Measurements from ENCODE around the gene VGLL4. TPM values are rescaled to one million over a fixed set of nuclear protein-coding genes. Genes with fewer than 3 reads are reported as not detected.

VGLL4 gene
- total RNA-seq, 2 donors from 2014 or later, result 47.5 to 49.7 TPM

DNA sequence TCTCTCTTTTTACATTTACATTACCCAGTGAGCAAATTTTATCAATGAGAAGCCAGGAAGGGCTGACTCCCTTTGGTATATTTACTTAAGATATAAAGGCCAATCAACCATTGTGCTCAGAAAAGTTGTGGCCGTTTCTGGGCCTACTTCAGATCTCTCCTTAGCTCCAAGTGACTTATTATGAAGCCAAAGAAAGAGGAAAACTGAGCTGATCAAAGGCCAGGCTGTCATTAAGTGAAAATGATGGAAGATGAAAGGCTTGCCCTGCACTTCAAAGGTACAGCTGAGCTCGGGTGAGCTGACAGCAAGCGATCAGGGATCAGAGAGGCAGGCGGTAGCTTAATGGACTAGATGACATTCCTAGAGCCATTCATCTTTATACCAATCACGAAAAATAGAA lies 24.8 kb downstream of the VGLL4 start:
- no peak overlapping the region for H3K27ac ChIP-seq (ENCODE audit: low read depth, low read length)
- peak overlapping the region; percentile 28 for H3K4me3 ChIP-seq (ENCODE audit: low read length)
- Mint-ChIP-seq H3K4me1 (peaks cover 76% of the 10 kb centered on the region), H3K27me3 (ENCODE audit: insufficient read depth) (no peaks in the 10 kb centered on the region), H3K4me3 (no peak overlapping the region), H3K27ac (no peak overlapping the region), H3K9me3 (no peaks in the 10 kb centered on the region), H3K36me3 (ENCODE audit: low read depth) (peaks cover 2% of the 10 kb centered on the region)
- no peaks in the 10 kb centered on the region for H3K27me3 ChIP-seq (ENCODE audit: control insufficient read depth, insufficient read depth, low read length, poor library complexity, severe bottlenecking)
- no peak for DNase-seq
- 51 to 52% methylated on average over 2 to 5 of the region's 5 CpGs for WGBS, 2 experiments (ENCODE audit: insufficient coverage in 1 of 2, insufficient read length in 1 of 2)
- TF ChIP-seq, protein P1, sequence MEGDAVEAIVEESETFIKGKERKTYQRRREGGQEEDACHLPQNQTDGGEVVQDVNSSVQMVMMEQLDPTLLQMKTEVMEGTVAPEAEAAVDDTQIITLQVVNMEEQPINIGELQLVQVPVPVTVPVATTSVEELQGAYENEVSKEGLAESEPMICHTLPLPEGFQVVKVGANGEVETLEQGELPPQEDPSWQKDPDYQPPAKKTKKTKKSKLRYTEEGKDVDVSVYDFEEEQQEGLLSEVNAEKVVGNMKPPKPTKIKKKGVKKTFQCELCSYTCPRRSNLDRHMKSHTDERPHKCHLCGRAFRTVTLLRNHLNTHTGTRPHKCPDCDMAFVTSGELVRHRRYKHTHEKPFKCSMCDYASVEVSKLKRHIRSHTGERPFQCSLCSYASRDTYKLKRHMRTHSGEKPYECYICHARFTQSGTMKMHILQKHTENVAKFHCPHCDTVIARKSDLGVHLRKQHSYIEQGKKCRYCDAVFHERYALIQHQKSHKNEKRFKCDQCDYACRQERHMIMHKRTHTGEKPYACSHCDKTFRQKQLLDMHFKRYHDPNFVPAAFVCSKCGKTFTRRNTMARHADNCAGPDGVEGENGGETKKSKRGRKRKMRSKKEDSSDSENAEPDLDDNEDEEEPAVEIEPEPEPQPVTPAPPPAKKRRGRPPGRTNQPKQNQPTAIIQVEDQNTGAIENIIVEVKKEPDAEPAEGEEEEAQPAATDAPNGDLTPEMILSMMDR (conservative IDR thresholded peaks at IDR 0.05), result no peak
- no peak overlapping the region for H3K9ac ChIP-seq (ENCODE audit: extremely low read depth, low read length, poor library complexity, severe bottlenecking)
- H3K36me3 ChIP-seq (ENCODE audit: control insufficient read depth, insufficient read depth, low read length), result no peaks in the 10 kb centered on the region
- H3K4me1 ChIP-seq (ENCODE audit: control insufficient read depth, insufficient read depth, low read length), result peaks cover 38% of the 10 kb centered on the region
- H3K9me3 ChIP-seq (ENCODE audit: control insufficient read depth, low read length), result no peaks in the 10 kb centered on the region

GRCh38 chr3:11616551-11616950 lies 27.2 kb downstream of the VGLL4 start:
- Histone ChIP-seq H3K4me3 (ENCODE audit: low read length) (no peak overlapping the region), H3K9me3 (ENCODE audit: control insufficient read depth, low read length) (no peaks in the 10 kb centered on the region), H3K27ac (ENCODE audit: low read depth, low read length) (no peak overlapping the region), H3K4me1 (ENCODE audit: control insufficient read depth, insufficient read depth, low read length) (peaks cover 38% of the 10 kb centered on the region), H3K9ac (ENCODE audit: extremely low read depth, low read length, poor library complexity, severe bottlenecking) (no peak overlapping the region), H3K36me3 (ENCODE audit: control insufficient read depth, insufficient read depth, low read length) (no peaks in the 10 kb centered on the region), H3K27me3 (ENCODE audit: control insufficient read depth, insufficient read depth, low read length, poor library complexity, severe bottlenecking) (no peaks in the 10 kb centered on the region)
- TF ChIP-seq, protein P1 (conservative IDR thresholded peaks at IDR 0.05), result no peak
- Mint-ChIP-seq H3K4me3 (no peak overlapping the region), H3K36me3 (ENCODE audit: low read depth) (no peaks in the 10 kb centered on the region), H3K9me3 (no peaks in the 10 kb centered on the region), H3K27me3 (ENCODE audit: insufficient read depth) (no peaks in the 10 kb centered on the region), H3K4me1 (peaks cover 65% of the 10 kb centered on the region), H3K27ac (no peak overlapping the region)
- WGBS, 2 experiments (ENCODE audit: insufficient coverage in 1 of 2, insufficient read length in 1 of 2), result 83 to 96% methylated on average over 2 of the region's 2 CpGs
- no peak for DNase-seq

- H3K9me3 ChIP-seq (ENCODE audit: control insufficient read depth, low read length), result no peaks in the 10 kb centered on the region
- H3K4me1 Mint-ChIP-seq, result peaks cover 63% of the 10 kb centered on the region
- WGBS, 2 experiments (ENCODE audit: insufficient coverage in 1 of 2, insufficient read length in 1 of 2), result 95 to 96% methylated on average over 15 to 19 of the region's 19 CpGs
- peak overlapping the region; percentile 91 for H3K27ac Mint-ChIP-seq
- peaks cover 29% of the 10 kb centered on the region for H3K4me1 ChIP-seq (ENCODE audit: control insufficient read depth, insufficient read depth, low read length)
- no peaks in the 10 kb centered on the region for H3K9me3 Mint-ChIP-seq
- H3K36me3 Mint-ChIP-seq (ENCODE audit: low read depth), result peaks cover 5% of the 10 kb centered on the region
- no peaks in the 10 kb centered on the region for H3K36me3 ChIP-seq (ENCODE audit: control insufficient read depth, insufficient read depth, low read length)
- H3K27me3 Mint-ChIP-seq (ENCODE audit: insufficient read depth), result no peaks in the 10 kb centered on the region
- no peak overlapping the region for H3K4me3 ChIP-seq (ENCODE audit: low read length)
- no peak overlapping the region for H3K9ac ChIP-seq (ENCODE audit: extremely low read depth, low read length, poor library complexity, severe bottlenecking)
- H3K27ac ChIP-seq (ENCODE audit: low read depth, low read length), result no peak overlapping the region
- no peaks in the 10 kb centered on the region for H3K27me3 ChIP-seq (ENCODE audit: control insufficient read depth, insufficient read depth, low read length, poor library complexity, severe bottlenecking)
- DNase-seq, result no peak
- no peak overlapping the region for H3K4me3 Mint-ChIP-seq
- TF ChIP-seq, protein P1 (conservative IDR thresholded peaks at IDR 0.05), result no peak
Measured at GRCh38 chr3:11613851-11614487, 29.7 kb downstream of the VGLL4 start.
